Embryonic facial prominence (tissue), 1 donor: ENCODE data around the gene IQSEC1.

Source experiments
- DNase-seq: peaks from one replicate; pipeline ENCODE4 v3.0.0-alpha.2; 2016; ENCODE audit errors: extremely low spot score

Gene IQSEC1

GRCh38 chr3:13085846-13086179, 12.6 kb upstream of the IQSEC1 start:
- DNase-seq, result no peak

- no peak for DNase-seq
Measured at GRCh38 chr3:13085081-13085845, 12.0 kb upstream of the IQSEC1 start.

DNA sequence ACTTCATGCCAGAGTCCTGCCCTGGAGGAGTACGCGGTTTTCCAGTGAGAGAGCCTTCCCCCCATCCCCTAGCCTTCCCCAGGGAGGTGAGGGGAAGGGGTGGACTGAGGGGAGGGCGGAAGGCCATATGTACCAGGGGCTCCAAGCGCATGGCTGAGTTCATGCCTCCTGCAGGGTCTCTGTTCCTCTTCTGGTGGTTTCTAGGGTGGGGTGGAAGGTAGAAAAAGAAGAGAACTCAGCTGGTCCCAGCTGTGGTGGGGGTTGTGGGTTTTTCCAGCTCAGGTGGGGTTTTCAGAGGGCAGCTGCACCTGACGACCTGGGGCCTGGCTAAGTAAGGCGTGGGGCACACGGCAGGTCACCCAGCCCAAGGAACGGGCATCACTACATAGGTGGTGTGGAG, 10.7 kb upstream of the IQSEC1 start:
- no peak for DNase-seq

GRCh38 chr3:13083254-13083653, 10.0 kb upstream of the IQSEC1 start:
- DNase-seq, result no peak

GRCh38 chr3:13082677-13083076, 9.4 kb upstream of the IQSEC1 start:
- no peak for DNase-seq

DNA sequence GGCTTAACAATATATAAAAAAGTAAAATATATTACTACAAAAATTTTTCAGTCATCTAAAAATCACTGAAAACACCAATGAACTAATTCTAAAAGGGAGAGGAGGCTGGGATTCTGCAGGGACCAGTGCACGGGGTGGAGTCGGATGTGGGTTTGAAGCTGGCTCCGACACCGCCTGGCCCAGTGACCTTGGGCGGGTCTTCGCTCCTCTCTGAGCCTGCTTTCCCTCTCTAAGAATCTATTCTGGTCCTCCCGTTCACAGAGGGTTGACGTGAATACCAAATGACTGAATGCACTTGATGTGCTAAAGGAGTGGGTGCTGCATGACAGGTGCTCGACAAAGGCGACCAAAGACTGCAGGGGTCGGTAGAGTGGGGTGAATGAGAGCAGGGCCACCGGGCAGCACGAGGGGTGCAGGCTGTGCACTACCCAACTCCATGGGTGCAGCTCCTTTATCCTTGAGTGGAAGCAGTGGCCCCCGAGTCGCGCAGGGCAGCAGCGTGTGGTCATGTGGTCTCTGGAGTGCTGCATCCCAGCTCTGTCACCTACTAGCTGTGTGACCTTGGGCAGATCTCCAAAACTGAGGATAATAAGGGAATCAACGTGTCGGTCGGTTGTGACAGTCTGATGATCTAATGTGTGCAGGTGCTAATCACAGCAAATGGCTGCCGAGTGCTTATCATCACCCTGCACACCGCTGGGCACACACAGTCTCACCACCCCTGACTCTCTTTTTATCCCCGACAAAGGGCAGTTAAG, 8.6 kb upstream of the IQSEC1 start:
- no peak for DNase-seq

DNA sequence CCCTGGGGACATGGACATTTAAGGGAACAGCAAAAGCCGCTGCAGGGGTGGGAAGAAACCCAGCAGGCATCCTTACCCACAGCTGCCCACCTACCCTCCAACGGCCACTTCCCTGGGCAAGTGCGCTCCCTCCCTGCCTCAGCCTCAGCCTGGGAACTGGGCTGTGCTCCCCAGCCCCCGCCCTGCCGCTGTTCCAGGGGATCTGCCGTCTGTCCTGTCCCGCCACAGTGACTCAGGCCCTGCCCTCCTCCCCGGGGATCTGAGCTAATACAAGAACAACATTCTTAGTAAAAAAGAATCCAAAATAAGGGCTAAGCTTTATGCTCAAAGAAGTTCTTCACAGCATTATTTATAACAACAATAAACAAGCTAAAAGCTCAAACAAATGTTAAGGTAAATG, 7.4 kb upstream of the IQSEC1 start:
- no peak for DNase-seq

DNA sequence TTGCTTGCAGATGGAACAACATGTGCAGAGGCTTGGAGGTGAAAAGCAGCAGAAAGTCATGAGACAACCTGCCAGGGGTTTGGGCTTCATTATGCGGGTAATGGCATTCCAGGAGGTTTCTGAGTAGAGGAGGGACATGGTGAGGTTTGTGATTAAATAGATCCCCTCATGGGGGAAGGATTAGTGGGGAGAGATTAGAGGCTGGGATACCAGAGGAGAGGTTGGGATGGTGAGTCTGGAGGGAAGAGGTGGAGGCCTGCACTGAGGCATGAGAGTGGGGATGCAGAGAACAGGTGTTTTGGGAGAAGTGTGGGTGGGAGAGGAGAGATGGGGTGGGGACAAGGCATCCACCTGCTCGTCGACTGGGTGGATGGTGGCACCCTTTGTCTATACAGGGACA, 6.8 kb upstream of the IQSEC1 start:
- DNase-seq, result no peak

GRCh38 chr3:13079510-13079909, 6.3 kb upstream of the IQSEC1 start:
- no peak for DNase-seq

- no peak for DNase-seq
Measured at GRCh38 chr3:13079051-13079450, 5.8 kb upstream of the IQSEC1 start.

- DNase-seq, result no peak
Measured at GRCh38 chr3:13078163-13078905, 5.1 kb upstream of the IQSEC1 start.

GRCh38 chr3:13077431-13078162, 4.4 kb upstream of the IQSEC1 start:
- peak; percentile 40 for DNase-seq

DNA sequence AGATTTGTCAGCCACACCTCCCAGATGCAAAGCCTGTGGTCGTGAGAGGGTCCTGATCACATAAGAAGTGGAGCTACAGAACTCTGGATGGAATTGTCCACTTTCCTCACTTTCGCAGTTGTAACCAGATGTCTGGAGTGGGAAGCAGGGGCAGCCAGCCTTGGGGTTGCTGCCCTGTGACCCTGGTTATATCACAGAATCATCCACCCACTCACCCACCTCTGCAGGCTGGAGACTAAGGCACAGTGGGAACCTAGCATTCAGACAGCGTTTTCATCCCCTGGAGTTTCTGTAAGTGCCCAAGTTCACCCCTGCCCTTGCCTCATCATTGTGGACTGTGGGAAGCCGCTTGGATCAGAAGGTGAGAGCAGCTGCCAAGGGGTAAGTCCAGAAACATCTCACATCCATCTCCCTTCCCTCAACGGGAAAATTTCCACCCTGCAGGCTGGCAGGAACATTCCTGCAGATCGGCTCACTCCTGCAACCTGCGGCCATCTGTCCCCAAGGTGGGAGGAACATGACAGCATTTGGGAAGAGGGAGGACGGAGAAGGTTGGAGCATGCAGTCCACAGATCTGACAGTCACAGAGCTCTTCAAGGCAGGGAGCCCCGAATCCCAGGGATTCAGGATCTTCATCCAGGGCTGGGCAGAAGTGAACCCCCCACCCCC, 2.9 kb upstream of the IQSEC1 start:
- DNase-seq, result no peak

GRCh38 chr3:13075318-13075717, 2.1 kb upstream of the IQSEC1 start:
- DNase-seq, result no peak

DNA sequence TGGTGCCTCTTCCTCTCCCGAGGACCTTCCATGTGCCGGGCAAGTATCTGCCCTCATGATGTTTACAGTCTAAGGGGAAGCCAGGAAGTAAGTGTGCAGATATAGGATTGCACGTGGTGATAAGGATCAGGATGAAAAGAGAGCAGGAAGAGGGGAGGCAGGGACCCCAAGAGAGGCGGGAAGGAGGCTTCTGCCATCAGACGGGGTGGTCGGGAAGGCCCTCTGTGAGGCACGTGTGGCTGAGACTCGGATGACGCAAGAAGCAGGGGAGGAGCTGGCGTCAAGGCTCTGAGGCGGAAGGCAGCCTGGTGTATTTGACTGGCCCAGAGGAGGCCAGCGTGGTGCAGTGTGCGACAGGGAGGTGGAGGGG, 762 bp upstream of the IQSEC1 start:
- no peak for DNase-seq

DNA sequence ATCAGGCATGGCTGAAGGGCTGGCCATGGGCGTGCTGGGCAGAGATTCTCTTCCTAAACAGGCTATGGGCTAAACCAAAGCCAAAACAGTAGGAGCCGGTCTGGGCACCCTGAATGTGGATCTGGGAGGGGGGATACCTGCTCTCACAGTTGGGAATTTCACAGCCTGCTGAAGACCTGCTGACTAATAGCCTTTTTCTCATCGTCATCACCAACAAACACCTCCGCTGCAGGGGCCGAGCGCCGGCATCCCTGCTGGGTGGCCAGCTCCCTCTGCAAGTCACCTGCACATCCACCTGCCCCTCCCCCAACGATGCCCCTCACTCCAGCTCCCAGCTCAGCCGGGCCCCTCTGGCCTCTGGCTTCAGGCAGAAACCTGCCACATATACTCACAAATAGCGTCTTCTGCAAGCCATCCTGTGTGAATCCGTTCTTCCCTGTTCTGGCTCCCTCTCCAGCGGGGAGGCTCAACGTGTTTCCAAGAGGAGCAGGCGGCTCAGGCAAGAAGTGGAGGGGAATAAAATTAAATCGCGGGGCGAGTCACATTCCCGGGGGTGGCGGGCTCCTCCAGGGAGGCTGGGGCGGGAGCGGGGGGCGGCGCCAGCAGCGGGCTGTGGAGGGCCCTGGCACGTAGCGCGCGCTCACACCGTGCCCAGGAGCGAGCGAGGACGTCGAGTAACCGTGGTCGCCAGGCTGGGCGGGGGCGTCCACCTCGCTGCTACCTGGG, 466 bp downstream of the IQSEC1 start:
- DNase-seq, result peak; percentile 34

GRCh38 chr3:13072239-13072599, 1.0 kb downstream of the IQSEC1 start:
- DNase-seq, result no peak

GRCh38 chr3:13071695-13072094, 1.5 kb downstream of the IQSEC1 start:
- no peak for DNase-seq

DNA sequence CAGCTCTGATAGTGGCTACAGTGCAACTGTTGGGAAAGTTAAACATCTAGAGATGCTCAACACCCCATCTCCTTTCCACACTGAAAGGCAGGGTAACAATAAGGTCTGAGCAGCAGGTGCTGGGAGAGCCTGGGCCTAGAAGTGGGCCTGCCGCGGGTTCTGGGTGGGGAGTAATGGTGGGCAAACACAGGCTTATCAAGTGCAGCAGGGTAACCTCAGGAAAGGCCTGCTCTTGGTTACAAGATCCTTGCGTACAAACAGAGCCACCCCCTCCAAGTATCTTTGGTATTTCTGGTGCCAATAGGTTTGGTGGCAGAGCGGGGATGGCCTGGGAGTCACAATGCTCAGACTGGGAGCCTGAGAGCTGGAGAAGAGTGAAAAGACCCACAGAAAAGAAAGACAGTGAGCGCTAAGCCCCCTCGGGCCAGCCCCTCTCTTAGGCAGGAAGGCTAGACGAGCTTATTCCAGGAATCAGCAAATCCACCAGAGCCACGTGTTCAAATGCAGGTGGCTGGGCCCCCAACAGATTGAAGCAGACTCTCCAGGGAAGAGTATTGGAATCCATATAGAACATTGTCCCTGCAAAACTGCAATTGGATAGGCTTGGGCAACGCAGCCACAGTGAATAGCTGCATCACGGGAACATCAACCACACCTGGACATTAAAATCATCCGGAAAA, 2.7 kb downstream of the IQSEC1 start:
- no peak for DNase-seq

DNA sequence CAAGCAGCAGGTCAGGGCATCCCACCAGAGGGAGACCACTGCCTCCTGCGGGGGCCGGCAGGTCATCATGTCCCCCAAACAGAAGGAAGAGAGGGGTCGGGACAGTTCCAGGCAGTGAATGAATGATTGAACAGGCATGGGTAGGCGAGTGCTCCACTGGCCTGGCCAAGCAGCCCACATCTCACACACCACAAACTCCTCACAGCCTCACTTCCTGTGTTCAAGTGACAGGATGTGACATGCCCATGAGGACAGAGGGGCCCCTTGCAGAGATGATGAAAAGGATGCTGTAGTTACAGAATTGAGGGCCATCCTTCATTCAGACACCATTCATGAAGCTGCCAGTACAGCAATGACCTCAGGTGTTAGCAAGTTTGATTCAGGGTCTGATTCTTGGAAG, 3.7 kb downstream of the IQSEC1 start:
- DNase-seq, result no peak
